Astrocyte (in vitro differentiated cells and primary cell): Measurements from ENCODE around the gene POU3F1. TPM values are rescaled to one million over a fixed set of nuclear protein-coding genes. Genes with fewer than 3 reads are reported as not detected.

ENCODE experiments used
- DNase-seq: peaks from one replicate; pipeline ENCODE4 v3.0.0-alpha.2; 2010; ENCODE audit warnings: low read depth
- FAIRE-seq: peaks from 2 replicates; lab custom pipeline; 2011; peaks lifted over from hg19 to GRCh38; lab: Jason Lieb, UNC
- H2AFZ ChIP-seq: 2 replicates; pipeline ENCODE4 v1.6.0; 2012; ENCODE audit warnings: low read depth, low read length, inconsistent platforms
- H3K27ac ChIP-seq: 2 replicates; pipeline ENCODE4 v1.5.1; 2011; ENCODE audit warnings: low read depth, low read length, inconsistent platforms
- H3K27me3 ChIP-seq: 2 replicates; pipeline ENCODE4 v1.6.0; 2011; ENCODE audit warnings: low read length, inconsistent platforms; ENCODE audit not compliant: insufficient read depth
- H3K36me3 ChIP-seq: 2 replicates; pipeline ENCODE4 v1.5.1; 2011; ENCODE audit warnings: low read length, inconsistent platforms; ENCODE audit not compliant: insufficient read depth
- H3K4me1 ChIP-seq: 2 replicates; pipeline ENCODE4 v1.5.1; 2011; ENCODE audit warnings: low read length, inconsistent platforms; ENCODE audit not compliant: insufficient read depth
- H3K4me2 ChIP-seq: 2 replicates; pipeline ENCODE4 v1.6.0; 2012; ENCODE audit warnings: low read length, inconsistent platforms
- H3K4me3 ChIP-seq: 2 replicates; pipeline ENCODE4 v1.5.1; 2011; ENCODE audit warnings: low read depth, mild to moderate bottlenecking, low read length, inconsistent platforms; ENCODE audit not compliant: insufficient read depth
- H3K79me2 ChIP-seq: 2 replicates; pipeline ENCODE4 v1.6.0; 2012; ENCODE audit warnings: mild to moderate bottlenecking, low read length, inconsistent platforms; ENCODE audit not compliant: insufficient read depth
- H3K9ac ChIP-seq: 2 replicates; pipeline ENCODE4 v1.6.0; 2012; ENCODE audit warnings: mild to moderate bottlenecking, low read length, inconsistent platforms
- H3K9me3 ChIP-seq: 2 replicates; pipeline ENCODE4 v1.5.1; 2012; ENCODE audit warnings: low read depth, mild to moderate bottlenecking, low read length, inconsistent platforms; ENCODE audit not compliant: insufficient read depth
- H4K20me1 ChIP-seq: 2 replicates; pipeline ENCODE4 v1.6.0; 2012; ENCODE audit warnings: low read length, inconsistent platforms; ENCODE audit not compliant: insufficient read depth
- H3K27ac Mint-ChIP-seq: one replicate; pipeline ENCODE4 v1.8.0; 2021; ENCODE audit warnings: mild to moderate bottlenecking, mixed read lengths; ENCODE audit not compliant: unreplicated experiment
- H3K27me3 Mint-ChIP-seq: one replicate; pipeline ENCODE4 v1.8.0; 2021; ENCODE audit warnings: low read depth, mixed read lengths; ENCODE audit not compliant: unreplicated experiment
- H3K36me3 Mint-ChIP-seq: one replicate; pipeline ENCODE4 v1.8.0; 2021; ENCODE audit warnings: low read depth, mixed read lengths; ENCODE audit not compliant: unreplicated experiment
- H3K4me1 Mint-ChIP-seq: one replicate; pipeline ENCODE4 v1.8.0; 2021; ENCODE audit warnings: low read depth, mixed read lengths; ENCODE audit not compliant: unreplicated experiment
- H3K4me3 Mint-ChIP-seq: one replicate; pipeline ENCODE4 v1.8.0; 2021; ENCODE audit warnings: mild to moderate bottlenecking, moderate library complexity, mixed read lengths; ENCODE audit not compliant: unreplicated experiment
- H3K9me3 Mint-ChIP-seq: one replicate; pipeline ENCODE4 v1.8.0; 2021; ENCODE audit warnings: mild to moderate bottlenecking, mixed read lengths; ENCODE audit not compliant: unreplicated experiment
- CTCF ChIP-seq: IDR thresholded peaks from 2 replicates; pipeline ENCODE4 v1.5.1; 2011; ENCODE audit warnings: low read depth, mild to moderate bottlenecking, inconsistent platforms, low read length, moderate library complexity; ENCODE audit not compliant: insufficient read depth
- EZH2 ChIP-seq: IDR thresholded peaks from 2 replicates; pipeline ENCODE4 v1.6.1; 2012; ENCODE audit warnings: mild to moderate bottlenecking, low read length, inconsistent platforms; ENCODE audit not compliant: insufficient read depth
- total RNA-seq: library from RNA; stranded (reverse); gene quantifications from 2 replicates; pipeline ENCODE4 v1.2.1, GENCODE V29; 2021

Gene POU3F1
- total RNA-seq, 1 donor from 2014 or later = 2.3 TPM

GRCh38 chr1:38072858-38073257 is 26.3 kb upstream of the POU3F1 start:
- DNase-seq = no peak
- no peak overlapping the region for H3K4me2 ChIP-seq
- no peaks in the 10 kb centered on the region for H3K79me2 ChIP-seq
- Mint-ChIP-seq H3K4me3 (no peak overlapping the region), H3K27ac (no peak overlapping the region), H3K27me3 (peaks cover 24% of the 10 kb centered on the region), H3K4me1 (peaks cover 8% of the 10 kb centered on the region), H3K36me3 (peaks cover 5% of the 10 kb centered on the region), H3K9me3 (peaks cover 2% of the 10 kb centered on the region)
- no peaks in the 10 kb centered on the region for H3K4me1 ChIP-seq
- H3K9me3 ChIP-seq = no peaks in the 10 kb centered on the region
- peaks cover 14% of the 10 kb centered on the region for H4K20me1 ChIP-seq
- H3K4me3 ChIP-seq = no peak overlapping the region
- no peak for FAIRE-seq
- peaks cover 11% of the 10 kb centered on the region for H3K27me3 ChIP-seq
- H2AFZ ChIP-seq = no peak overlapping the region
- no peak overlapping the region for H3K27ac ChIP-seq
- no peaks in the 10 kb centered on the region for H3K36me3 ChIP-seq
- no peak for TF ChIP-seq EZH2
- TF ChIP-seq CTCF = no peak
- H3K9ac ChIP-seq = no peak overlapping the region

GRCh38 chr1:38071312-38072256 is 25.0 kb upstream of the POU3F1 start:
- FAIRE-seq (peak; percentile 9), DNase-seq (peak; percentile 16)
- Histone ChIP-seq H3K36me3 (no peaks in the 10 kb centered on the region), H3K79me2 (no peaks in the 10 kb centered on the region), H3K4me1 (no peaks in the 10 kb centered on the region), H3K9me3 (no peaks in the 10 kb centered on the region), H4K20me1 (peaks cover 11% of the 10 kb centered on the region), H2AFZ (no peak overlapping the region), H3K9ac (no peak overlapping the region), H3K27me3 (peaks cover 9% of the 10 kb centered on the region), H3K4me2 (no peak overlapping the region), H3K4me3 (no peak overlapping the region), H3K27ac (no peak overlapping the region)
- H3K4me1 Mint-ChIP-seq = peaks cover 8% of the 10 kb centered on the region
- H3K4me3 Mint-ChIP-seq = peak overlapping the region; percentile 60
- no peak overlapping the region for H3K27ac Mint-ChIP-seq
- TF ChIP-seq EZH2 (no peak), CTCF (peak; percentile 41)
- no peaks in the 10 kb centered on the region for H3K9me3 Mint-ChIP-seq
- peaks cover 5% of the 10 kb centered on the region for H3K36me3 Mint-ChIP-seq
- H3K27me3 Mint-ChIP-seq = peaks cover 22% of the 10 kb centered on the region

- H3K27ac Mint-ChIP-seq = no peak overlapping the region
- peaks cover 9% of the 10 kb centered on the region for H3K36me3 Mint-ChIP-seq
- Histone ChIP-seq H2AFZ (no peak overlapping the region), H3K79me2 (no peaks in the 10 kb centered on the region), H3K27me3 (peaks cover 3% of the 10 kb centered on the region), H3K4me1 (peaks cover 10% of the 10 kb centered on the region), H3K27ac (no peak overlapping the region), H3K4me3 (no peak overlapping the region), H3K9ac (no peak overlapping the region), H3K36me3 (no peaks in the 10 kb centered on the region), H3K9me3 (no peaks in the 10 kb centered on the region), H4K20me1 (peaks cover 6% of the 10 kb centered on the region), H3K4me2 (no peak overlapping the region)
- TF ChIP-seq EZH2 (no peak), CTCF (no peak)
- no peaks in the 10 kb centered on the region for H3K9me3 Mint-ChIP-seq
- H3K4me3 Mint-ChIP-seq = no peak overlapping the region
- DNase-seq (no peak), FAIRE-seq (no peak)
- peaks cover 16% of the 10 kb centered on the region for H3K27me3 Mint-ChIP-seq
- H3K4me1 Mint-ChIP-seq = peaks cover 19% of the 10 kb centered on the region
Observed at GRCh38 chr1:38068980-38069340, 22.4 kb upstream of the POU3F1 start.
